Measurements from ENCODE around the gene CD86.

The CD86 gene

DNA sequence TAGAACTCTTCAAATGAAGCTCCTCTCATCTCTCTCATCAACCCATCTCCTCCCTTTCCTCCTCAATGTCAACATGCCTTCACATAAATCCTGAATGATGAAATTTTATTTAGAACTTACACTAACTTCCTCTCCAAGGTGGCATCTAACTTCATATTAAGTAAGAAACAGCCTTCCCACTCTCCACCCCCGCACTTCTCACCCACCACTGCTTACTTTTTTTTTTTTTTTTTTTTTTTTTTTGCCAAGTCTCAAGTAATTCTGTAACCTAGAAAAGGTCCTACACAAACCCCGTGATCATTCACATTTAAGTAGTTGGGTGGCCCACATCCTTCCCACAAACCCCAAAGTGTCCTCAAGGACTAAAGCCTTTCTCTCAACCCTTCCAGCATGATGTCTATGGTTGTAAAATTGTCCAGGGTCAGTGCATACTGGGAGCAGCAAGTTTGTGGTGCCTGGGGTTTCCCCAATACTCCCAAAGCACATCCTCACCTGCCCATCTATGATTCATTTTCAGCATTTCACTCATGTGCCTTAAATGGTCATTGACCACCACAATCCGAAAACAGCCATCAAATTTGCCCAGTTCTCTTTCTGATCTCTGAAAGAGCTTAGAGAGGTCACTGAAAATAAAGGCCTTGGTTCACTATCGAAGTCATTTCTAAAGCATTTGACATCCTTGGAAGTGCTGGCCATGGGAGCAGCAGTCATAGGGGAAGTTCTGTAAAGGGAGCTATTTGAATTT is 47.2 kb downstream of the CD86 start:
- H3K4me3 ChIP-seq (ENCODE audit: low read depth, low read length): no peak overlapping the region
- TF ChIP-seq, protein P1, sequence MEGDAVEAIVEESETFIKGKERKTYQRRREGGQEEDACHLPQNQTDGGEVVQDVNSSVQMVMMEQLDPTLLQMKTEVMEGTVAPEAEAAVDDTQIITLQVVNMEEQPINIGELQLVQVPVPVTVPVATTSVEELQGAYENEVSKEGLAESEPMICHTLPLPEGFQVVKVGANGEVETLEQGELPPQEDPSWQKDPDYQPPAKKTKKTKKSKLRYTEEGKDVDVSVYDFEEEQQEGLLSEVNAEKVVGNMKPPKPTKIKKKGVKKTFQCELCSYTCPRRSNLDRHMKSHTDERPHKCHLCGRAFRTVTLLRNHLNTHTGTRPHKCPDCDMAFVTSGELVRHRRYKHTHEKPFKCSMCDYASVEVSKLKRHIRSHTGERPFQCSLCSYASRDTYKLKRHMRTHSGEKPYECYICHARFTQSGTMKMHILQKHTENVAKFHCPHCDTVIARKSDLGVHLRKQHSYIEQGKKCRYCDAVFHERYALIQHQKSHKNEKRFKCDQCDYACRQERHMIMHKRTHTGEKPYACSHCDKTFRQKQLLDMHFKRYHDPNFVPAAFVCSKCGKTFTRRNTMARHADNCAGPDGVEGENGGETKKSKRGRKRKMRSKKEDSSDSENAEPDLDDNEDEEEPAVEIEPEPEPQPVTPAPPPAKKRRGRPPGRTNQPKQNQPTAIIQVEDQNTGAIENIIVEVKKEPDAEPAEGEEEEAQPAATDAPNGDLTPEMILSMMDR (IDR thresholded peaks at IDR 0.05; ENCODE audit: insufficient read depth, low read depth, low read length, missing control alignments): no peak
- peak; percentile 89 for DNase-seq (ENCODE audit: low read depth)

DNA sequence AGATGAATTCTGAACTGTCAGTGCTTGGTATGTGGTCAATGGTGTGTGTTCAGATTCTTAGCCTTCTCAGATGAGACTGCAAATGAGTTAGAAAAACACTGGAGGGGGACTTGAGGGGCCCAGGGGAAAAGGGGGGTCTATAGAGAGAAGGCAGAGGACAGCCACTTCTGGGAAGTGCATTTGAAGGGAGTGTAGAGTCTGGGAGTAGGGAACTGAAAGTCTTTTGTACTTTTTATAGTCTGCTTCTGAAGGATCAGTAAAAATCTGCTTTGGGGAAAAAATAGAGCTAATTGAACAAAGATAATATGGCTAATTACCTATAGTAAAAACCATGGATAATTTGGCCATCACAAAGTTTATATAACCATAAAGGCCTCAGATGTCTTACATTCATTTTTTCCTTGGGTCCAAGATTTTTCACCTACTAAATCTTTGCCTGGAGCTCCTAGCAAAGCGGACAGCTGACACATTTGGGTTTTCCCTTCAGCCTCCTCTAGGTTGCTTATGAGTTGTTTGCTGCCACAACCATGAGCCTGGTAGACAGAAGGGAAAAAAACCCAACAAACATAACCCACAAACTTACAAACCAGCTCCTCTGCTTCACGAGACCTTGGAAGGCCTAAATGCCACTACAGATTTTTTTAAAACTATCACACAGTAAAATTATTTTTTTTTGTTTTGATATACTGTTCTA is 48.8 kb downstream of the CD86 start:
- DNase-seq (ENCODE audit: low read depth): peak; percentile 72
- no peak overlapping the region for H3K4me3 ChIP-seq (ENCODE audit: low read depth, low read length)
- TF ChIP-seq, protein P1 (IDR thresholded peaks at IDR 0.05; ENCODE audit: insufficient read depth, low read depth, low read length, missing control alignments): no peak

DNA sequence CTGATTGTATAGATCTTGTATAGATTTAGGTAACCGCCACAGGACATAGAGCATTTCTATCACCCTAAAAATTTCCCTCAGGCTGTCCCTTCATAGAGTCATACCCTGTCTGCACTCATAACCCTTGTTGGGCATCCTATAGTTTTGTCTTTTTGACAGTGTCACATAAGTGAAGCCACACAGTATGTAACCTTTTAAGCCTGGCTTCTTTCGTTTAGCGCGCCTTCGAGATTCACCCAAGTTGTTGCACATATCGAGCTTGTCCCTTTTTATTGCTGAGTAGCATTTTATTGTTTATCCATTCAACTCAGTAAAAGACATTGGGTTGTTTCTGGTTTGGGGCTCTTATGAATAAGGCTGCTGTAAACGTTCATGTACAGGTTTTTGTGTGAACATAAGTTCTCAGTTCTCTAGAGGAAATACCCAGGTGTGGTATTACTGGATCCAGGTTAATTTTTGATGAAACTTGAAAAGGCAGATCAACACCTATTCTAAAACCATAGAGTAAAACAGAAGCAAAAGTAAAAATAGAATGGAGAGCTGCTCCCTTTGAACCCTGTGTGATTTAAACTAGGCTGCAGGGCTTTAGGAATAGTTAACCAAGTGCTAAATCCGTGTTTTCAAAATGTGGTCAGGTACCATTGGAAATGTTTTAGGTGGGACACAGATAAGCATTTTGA is 49.5 kb downstream of the CD86 start:
- TF ChIP-seq, protein P1 (IDR thresholded peaks at IDR 0.05; ENCODE audit: insufficient read depth, low read depth, low read length, missing control alignments): no peak
- DNase-seq (ENCODE audit: low read depth): peak; percentile 50
- no peak overlapping the region for H3K4me3 ChIP-seq (ENCODE audit: low read depth, low read length)

DNA sequence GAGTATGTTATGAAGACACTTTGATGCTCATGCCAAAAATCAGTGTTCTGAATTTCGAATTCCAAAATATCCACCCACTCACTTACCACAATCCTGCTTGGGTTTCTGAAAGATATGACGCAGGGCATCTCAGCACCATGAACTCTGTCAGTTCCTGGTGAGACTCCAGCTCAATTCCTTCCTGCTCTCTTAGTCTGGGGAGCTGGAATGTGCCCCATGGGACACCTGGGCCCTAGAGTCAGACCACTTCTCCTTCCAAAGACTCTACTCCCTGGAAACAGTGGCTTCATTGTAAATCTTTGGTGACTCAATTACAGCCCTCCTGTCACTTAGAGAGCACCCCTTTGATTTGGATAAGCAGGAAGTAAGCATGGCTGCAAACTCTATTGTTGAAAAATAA is 50.5 kb downstream of the CD86 start:
- H3K4me3 ChIP-seq (ENCODE audit: low read depth, low read length): no peak overlapping the region
- no peak for DNase-seq (ENCODE audit: low read depth)
- TF ChIP-seq, protein P1 (IDR thresholded peaks at IDR 0.05; ENCODE audit: insufficient read depth, low read depth, low read length, missing control alignments): no peak

DNA sequence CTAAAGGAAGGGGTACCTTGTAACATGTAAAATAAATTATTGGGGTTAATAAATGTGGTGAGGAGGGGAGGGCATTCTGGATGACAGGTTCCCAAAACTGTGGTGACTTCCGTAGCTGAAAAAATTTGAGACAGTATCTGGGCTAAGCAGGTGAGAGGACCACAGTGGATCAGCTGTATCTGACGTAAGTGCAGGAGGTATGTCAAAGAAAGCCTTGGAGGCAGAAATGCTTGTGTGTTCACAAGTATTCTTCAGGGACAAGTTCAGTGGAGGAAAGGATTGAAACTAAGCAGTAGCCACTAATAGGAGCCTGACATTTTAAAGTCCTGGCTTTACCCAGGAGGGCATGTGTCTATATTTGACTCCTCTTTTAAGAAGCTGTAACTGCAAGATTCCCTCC is 52.0 kb downstream of the CD86 start:
- H3K4me3 ChIP-seq (ENCODE audit: low read depth, low read length): no peak overlapping the region
- TF ChIP-seq, protein P1 (IDR thresholded peaks at IDR 0.05; ENCODE audit: insufficient read depth, low read depth, low read length, missing control alignments): no peak
- DNase-seq (ENCODE audit: low read depth): no peak

DNA sequence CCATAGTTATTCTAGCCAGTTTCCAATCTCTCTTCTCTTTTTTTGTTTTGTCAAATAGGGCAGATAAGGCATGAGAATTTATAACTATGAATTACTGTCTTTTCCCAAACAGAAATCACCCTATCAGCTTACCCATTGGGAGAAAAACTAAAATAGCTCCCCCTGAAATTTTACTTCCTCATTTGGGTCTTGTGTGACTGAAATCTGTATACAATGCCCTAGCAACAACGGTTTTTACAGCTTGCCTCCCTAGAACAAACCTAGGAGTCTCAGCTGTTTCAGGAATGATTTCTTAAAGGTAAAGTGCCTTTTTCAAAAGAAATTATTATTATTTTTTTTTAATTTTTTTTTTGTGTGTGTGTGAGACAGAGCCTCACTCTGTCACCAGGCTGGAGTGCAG is 56.8 kb downstream of the CD86 start:
- no peak for DNase-seq (ENCODE audit: low read depth)
- TF ChIP-seq, protein P1 (IDR thresholded peaks at IDR 0.05; ENCODE audit: insufficient read depth, low read depth, low read length, missing control alignments): no peak
- H3K4me3 ChIP-seq (ENCODE audit: low read depth, low read length): no peak overlapping the region

Measured in GM12865 (cell line).